Thyroid gland (tissue), 4 donors: ENCODE measurements around the gene PRSS48. TPM values are rescaled to one million over a fixed set of nuclear protein-coding genes. Genes with fewer than 3 reads are reported as not detected.

Experiments used
- DNase-seq, 2 donors: peaks; one replicate each; pipeline ENCODE4 v3.0.0-alpha.2; 2019
- H3K27ac ChIP-seq, 3 donors: fragments of 200-600 bp; sonication (generic); 1 replicate in 2 of 3; 2 replicates in 1 of 3; pipeline ENCODE4 v1.5.1; 2016 to 2019; ENCODE audit warnings: mild to moderate bottlenecking in 1 of 3, moderate library complexity in 1 of 3
- H3K27me3 ChIP-seq: fragments of 200-600 bp; sonication (generic); one replicate; pipeline ENCODE4 v1.5.1; 2019
- H3K36me3 ChIP-seq, 2 donors: fragments of 200-600 bp; sonication (generic); one replicate each; pipeline ENCODE4 v1.5.1; 2016 to 2019
- H3K4me1 ChIP-seq, 2 donors: fragments of 200-600 bp; sonication (generic); one replicate each; pipeline ENCODE4 v1.5.1; 2017 to 2019
- H3K4me3 ChIP-seq, 3 donors: fragments of 200-600 bp; sonication (generic); replicated peaks in 1 of 3; 1 replicate in 2 of 3; 2 replicates in 1 of 3; pipeline ENCODE4 v1.5.1; 2016; ENCODE audit warnings: mild to moderate bottlenecking in 1 of 3
- H3K9me3 ChIP-seq: fragments of 200-600 bp; sonication (generic); one replicate; pipeline ENCODE4 v1.5.1; 2017
- CTCF ChIP-seq, 6 experiments: fragments of 200-600 bp in 3 of 6; fragments of 450-650 bp in 3 of 6; sonication (generic) in 3 of 6; IDR thresholded peaks; one replicate each; pipeline ENCODE4 v1.5.1; 2016 to 2019; ENCODE audit warnings: antibody characterized with exemption in 6 of 6, mild to moderate bottlenecking in 2 of 6, inconsistent platforms in 1 of 6, moderate library complexity in 1 of 6
- POLR2A ChIP-seq, 2 donors: fragments of 450-650 bp; IDR thresholded peaks; one replicate each; pipeline ENCODE4 v1.6.1; 2017; ENCODE audit warnings: antibody characterized with exemption in 2 of 2, mild to moderate bottlenecking in 2 of 2, moderate library complexity in 1 of 2
- WGBS, 2 donors: methylation state at CpG; one replicate each; pipeline ENCODE4 v1.1.5; 2017; 5-methylcytosine and 5-hydroxymethylcytosine counted together
- intact Hi-C: fragments of 100-400 bp; cut with DNase I; formaldehyde crosslinking; loops from one replicate; pipeline ENCODE4 v1.15.1; 2023
- total RNA-seq, 4 donors: library from RNA; depleted of rRNA; stranded (reverse); fragments of >200 nt; gene quantifications; one replicate each; pipeline ENCODE4 v1.2.3, GENCODE V29; 2016

Gene PRSS48
- total RNA-seq, 4 donors from 2014 or later, result not detected

- Histone ChIP-seq H3K27me3 (no peaks in the 10 kb centered on the region), H3K4me1 (peaks cover 18 to 36% of the 10 kb centered on the region in 2 donors), H3K4me3 (no peak overlapping the region), H3K9me3 (no peaks in the 10 kb centered on the region), H3K27ac (peak overlapping the region; percentile 61 to 84 (median 69)), H3K36me3 (no peaks in the 10 kb centered on the region)
- intact Hi-C loops, result no loop called here
- DNase-seq, result no peak
- TF ChIP-seq POLR2A (IDR thresholded peaks at IDR 0.05) (no peak), CTCF (IDR thresholded peaks at IDR 0.05) (no peak)
- WGBS, 2 donors, result 90 to 93% methylated on average over 1 of the region's 1 CpG
Observed at GRCh38 chr4:151314479-151314878, 37.5 kb downstream of the PRSS48 start.

GRCh38 chr4:151315212-151315886, 38.4 kb downstream of the PRSS48 start:
- peak in 1 of 2 donors; percentile 23 for DNase-seq
- 70 to 82% methylated on average over 2 of the region's 2 CpGs for WGBS, 2 donors
- no peak for TF ChIP-seq POLR2A (IDR thresholded peaks at IDR 0.05)
- no peak for TF ChIP-seq CTCF (IDR thresholded peaks at IDR 0.05)
- no peaks in the 10 kb centered on the region for H3K36me3 ChIP-seq
- H3K27ac ChIP-seq, result peak overlapping the region; percentile 69 to 84 (median 76)
- intact Hi-C loops, result no loop called here
- H3K4me3 ChIP-seq, result no peak overlapping the region
- H3K4me1 ChIP-seq, result peaks cover 18 to 36% of the 10 kb centered on the region in 2 donors
- no peaks in the 10 kb centered on the region for H3K9me3 ChIP-seq
- H3K27me3 ChIP-seq, result no peaks in the 10 kb centered on the region

GRCh38 chr4:151316645-151317044, 39.7 kb downstream of the PRSS48 start:
- Histone ChIP-seq H3K27ac (peak overlapping the region; percentile 26 to 76 (median 69)), H3K9me3 (no peaks in the 10 kb centered on the region), H3K4me3 (no peak overlapping the region), H3K36me3 (no peaks in the 10 kb centered on the region), H3K27me3 (no peaks in the 10 kb centered on the region), H3K4me1 (peaks cover 18 to 39% of the 10 kb centered on the region in 2 donors)
- TF ChIP-seq POLR2A (IDR thresholded peaks at IDR 0.05) (no peak), CTCF (IDR thresholded peaks at IDR 0.05) (no peak)
- intact Hi-C loops, result no loop called here
- no peak for DNase-seq
- 60 to 69% methylated on average over 2 of the region's 2 CpGs for WGBS, 2 donors

GRCh38 chr4:151318307-151319006, 41.5 kb downstream of the PRSS48 start:
- Histone ChIP-seq H3K4me1 (peaks cover 30 to 51% of the 10 kb centered on the region in 2 donors), H3K36me3 (no peaks in the 10 kb centered on the region), H3K4me3 (no peak overlapping the region), H3K9me3 (no peaks in the 10 kb centered on the region), H3K27me3 (no peaks in the 10 kb centered on the region), H3K27ac (no peak overlapping the region)
- TF ChIP-seq POLR2A (IDR thresholded peaks at IDR 0.05) (no peak), CTCF (IDR thresholded peaks at IDR 0.05) (no peak)
- 95 to 97% methylated on average over 1 of the region's 1 CpG for WGBS, 2 donors
- DNase-seq, result no peak
- intact Hi-C loops, result no loop called here

GRCh38 chr4:151319490-151319889, 42.5 kb downstream of the PRSS48 start:
- no peak for TF ChIP-seq POLR2A (IDR thresholded peaks at IDR 0.05)
- no peak for TF ChIP-seq CTCF (IDR thresholded peaks at IDR 0.05)
- intact Hi-C loops, result no loop called here
- no peaks in the 10 kb centered on the region for H3K36me3 ChIP-seq

More at GRCh38 chr4:151319490-151319889, 42.5 kb downstream of the PRSS48 start:
- 100% methylated on average over 1 of the region's 1 CpG for WGBS, 2 donors
- Histone ChIP-seq H3K27me3 (no peaks in the 10 kb centered on the region), H3K27ac (no peak overlapping the region), H3K9me3 (no peaks in the 10 kb centered on the region), H3K4me3 (no peak overlapping the region), H3K4me1 (peaks cover 28 to 44% of the 10 kb centered on the region in 2 donors)
- no peak for DNase-seq
